Measurements from ENCODE around the gene PTPRD.

The PTPRD gene

DNA sequence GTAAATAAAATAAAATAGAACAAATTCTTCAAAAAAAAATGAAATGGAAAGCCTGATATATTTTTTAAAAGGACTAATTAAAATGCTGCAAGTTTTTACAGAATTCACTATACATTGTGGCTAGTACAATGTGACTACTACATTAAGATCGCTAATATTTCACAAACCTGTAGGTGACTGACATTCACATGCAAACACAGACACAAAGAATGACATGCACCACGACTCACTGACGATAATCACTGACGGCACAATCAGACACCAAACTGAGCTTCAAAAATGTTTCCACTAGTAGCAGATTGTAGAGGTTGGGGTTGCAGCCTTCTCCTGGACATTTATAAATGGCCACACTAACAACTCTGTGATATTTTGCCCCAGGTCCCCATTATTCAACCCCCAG lies 2175.5 kb downstream of the PTPRD start:
- TF ChIP-seq, protein P1, sequence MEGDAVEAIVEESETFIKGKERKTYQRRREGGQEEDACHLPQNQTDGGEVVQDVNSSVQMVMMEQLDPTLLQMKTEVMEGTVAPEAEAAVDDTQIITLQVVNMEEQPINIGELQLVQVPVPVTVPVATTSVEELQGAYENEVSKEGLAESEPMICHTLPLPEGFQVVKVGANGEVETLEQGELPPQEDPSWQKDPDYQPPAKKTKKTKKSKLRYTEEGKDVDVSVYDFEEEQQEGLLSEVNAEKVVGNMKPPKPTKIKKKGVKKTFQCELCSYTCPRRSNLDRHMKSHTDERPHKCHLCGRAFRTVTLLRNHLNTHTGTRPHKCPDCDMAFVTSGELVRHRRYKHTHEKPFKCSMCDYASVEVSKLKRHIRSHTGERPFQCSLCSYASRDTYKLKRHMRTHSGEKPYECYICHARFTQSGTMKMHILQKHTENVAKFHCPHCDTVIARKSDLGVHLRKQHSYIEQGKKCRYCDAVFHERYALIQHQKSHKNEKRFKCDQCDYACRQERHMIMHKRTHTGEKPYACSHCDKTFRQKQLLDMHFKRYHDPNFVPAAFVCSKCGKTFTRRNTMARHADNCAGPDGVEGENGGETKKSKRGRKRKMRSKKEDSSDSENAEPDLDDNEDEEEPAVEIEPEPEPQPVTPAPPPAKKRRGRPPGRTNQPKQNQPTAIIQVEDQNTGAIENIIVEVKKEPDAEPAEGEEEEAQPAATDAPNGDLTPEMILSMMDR (IDR thresholded peaks at IDR 0.05; ENCODE audit: control extremely low read depth, extremely low read depth, low read depth, missing control alignments) = no peak
- ChIA-PET POLR2A (no interaction called here), CTCF (interaction anchor here (0.9 to 2.0 kb wide), 3 partner anchors 17 to 66 kb away, joined by 3 to 4 read pairs (median 3); no protein-coding TSS in a partner anchor)
- DNase-seq (ENCODE audit: extremely low spot score) = no peak

DNA sequence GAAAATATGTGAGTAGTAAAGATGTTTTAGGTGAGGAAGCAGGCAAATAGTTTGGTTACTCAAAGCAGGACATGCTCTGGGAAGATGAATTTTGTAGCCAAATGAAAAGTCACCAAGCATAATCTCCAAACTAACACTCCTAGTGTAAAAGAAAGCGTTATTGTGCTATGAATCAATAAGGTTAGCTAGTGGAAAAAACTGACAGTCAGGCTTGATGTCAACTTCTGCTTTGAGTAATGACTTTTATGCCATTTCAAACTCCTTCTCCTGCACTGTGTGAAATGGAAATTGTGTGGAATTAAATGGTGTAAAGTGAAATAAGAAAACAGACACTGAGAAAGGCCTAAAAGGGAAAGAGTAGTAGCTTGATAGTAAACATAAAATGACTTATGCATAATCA lies 2176.0 kb downstream of the PTPRD start:
- DNase-seq (ENCODE audit: extremely low spot score) = no peak
- ChIA-PET CTCF (interaction anchor here (0.9 to 2.0 kb wide), 3 partner anchors 17 to 66 kb away, joined by 3 to 4 read pairs (median 3); no protein-coding TSS in a partner anchor), POLR2A (no interaction called here)
- TF ChIP-seq, protein P1 (IDR thresholded peaks at IDR 0.05; ENCODE audit: control extremely low read depth, extremely low read depth, low read depth, missing control alignments) = no peak

DNA sequence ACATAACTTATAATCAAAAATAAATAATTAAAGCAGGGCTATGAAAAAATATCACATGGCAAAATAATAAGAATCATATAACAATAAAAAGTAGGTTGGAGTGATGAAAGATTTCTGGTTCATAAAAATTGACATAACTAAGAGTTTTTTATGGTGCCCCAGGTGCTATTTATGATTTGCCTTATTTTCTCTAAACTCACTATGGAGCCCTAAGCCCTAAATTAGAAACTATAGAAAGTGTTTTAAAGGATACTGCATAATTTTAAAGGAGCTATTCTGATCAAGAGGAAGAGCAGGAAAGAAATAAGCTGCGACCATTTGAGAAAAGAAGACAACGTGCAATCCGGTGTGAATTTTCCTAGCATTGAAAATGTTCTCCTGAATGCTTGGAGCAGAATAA lies 2178.2 kb downstream of the PTPRD start:
- DNase-seq (ENCODE audit: extremely low spot score) = no peak
- ChIA-PET POLR2A (no interaction called here), CTCF (interaction anchor here (0.9 to 1.0 kb wide), 2 partner anchors 8 to 10 kb away, joined by 3 read pairs; no protein-coding TSS in a partner anchor)
- TF ChIP-seq, protein P1 (IDR thresholded peaks at IDR 0.05; ENCODE audit: control extremely low read depth, extremely low read depth, low read depth, missing control alignments) = no peak

DNA sequence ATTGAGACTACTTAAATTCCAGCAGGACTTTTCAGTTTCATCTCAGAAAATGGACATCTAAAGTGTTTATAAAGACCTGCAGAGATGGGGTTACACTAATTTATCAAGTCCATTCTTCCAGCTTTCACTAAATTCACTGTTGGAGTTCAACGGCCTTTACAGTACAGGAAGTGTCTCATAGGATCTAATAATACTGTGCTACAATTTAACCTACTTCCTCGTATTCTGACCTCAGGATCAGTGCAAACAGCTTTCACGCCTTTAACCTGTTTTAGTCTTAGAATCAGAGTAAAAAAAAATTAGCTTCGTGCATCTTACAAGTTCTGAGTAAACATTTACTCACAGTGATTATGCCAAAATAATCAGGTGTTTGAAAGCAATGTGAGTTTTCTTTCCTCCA lies 2180.6 kb downstream of the PTPRD start:
- TF ChIP-seq, protein P1 (IDR thresholded peaks at IDR 0.05; ENCODE audit: control extremely low read depth, extremely low read depth, low read depth, missing control alignments) = no peak
- POLR2A ChIA-PET = no interaction called here
- no peak for DNase-seq (ENCODE audit: extremely low spot score)
- CTCF ChIA-PET = interaction anchor here (1.4 to 2.6 kb wide), 2 partner anchors 13 to 14 kb away, joined by 3 to 7 read pairs; no protein-coding TSS in a partner anchor

DNA sequence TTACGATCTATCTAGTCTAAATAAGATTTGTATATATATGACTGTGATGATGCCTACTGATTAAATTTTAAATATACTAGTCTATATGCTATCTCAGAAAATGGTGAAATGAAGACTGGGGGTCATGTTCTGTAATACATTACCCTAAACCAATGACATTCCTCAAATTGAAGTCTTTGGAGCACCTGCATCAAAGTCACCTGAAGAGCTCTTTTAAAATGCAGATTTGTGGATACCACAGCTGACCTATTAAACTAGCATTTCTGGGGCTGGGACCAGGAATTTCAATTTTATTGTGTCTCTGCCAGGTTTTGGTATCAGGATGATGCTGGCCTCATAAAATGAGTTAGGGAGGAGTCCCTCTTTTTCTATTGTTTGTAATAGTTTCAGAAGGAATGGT lies 2181.3 kb downstream of the PTPRD start:
- DNase-seq (ENCODE audit: extremely low spot score) = no peak
- POLR2A ChIA-PET = no interaction called here
- TF ChIP-seq, protein P1 (IDR thresholded peaks at IDR 0.05; ENCODE audit: control extremely low read depth, extremely low read depth, low read depth, missing control alignments) = no peak
- CTCF ChIA-PET = interaction anchor here (2.6 kb wide), 1 partner anchor 14 kb away, joined by 7 read pairs; no protein-coding TSS in a partner anchor

DNA sequence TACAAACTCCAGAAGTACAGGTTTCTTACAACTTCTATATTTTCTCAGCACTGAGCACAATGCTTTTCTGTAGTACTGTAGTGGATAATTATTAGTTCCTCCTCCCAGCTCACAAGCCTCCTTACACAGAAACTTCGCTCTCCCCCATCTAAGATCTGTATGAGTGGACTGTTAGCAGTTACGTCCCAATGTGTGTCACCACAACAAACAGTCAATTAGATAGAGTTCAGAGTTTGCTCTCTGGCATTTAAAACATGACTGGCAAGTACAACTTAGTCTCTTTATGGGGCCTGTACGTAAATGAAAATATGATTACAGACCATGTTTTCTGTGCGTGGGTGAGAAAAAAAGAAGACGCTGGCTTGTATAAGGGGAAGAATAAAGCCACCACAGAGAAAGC lies 2181.9 kb downstream of the PTPRD start:
- ChIA-PET CTCF (no interaction called here), POLR2A (no interaction called here)
- TF ChIP-seq, protein P1 (IDR thresholded peaks at IDR 0.05; ENCODE audit: control extremely low read depth, extremely low read depth, low read depth, missing control alignments) = no peak
- no peak for DNase-seq (ENCODE audit: extremely low spot score)
